ENCODE data around the gene CMTR1.

- TF ChIP-seq PBX3 (IDR thresholded peaks at IDR 0.05) = no peak
- TF ChIP-seq, protein P1, sequence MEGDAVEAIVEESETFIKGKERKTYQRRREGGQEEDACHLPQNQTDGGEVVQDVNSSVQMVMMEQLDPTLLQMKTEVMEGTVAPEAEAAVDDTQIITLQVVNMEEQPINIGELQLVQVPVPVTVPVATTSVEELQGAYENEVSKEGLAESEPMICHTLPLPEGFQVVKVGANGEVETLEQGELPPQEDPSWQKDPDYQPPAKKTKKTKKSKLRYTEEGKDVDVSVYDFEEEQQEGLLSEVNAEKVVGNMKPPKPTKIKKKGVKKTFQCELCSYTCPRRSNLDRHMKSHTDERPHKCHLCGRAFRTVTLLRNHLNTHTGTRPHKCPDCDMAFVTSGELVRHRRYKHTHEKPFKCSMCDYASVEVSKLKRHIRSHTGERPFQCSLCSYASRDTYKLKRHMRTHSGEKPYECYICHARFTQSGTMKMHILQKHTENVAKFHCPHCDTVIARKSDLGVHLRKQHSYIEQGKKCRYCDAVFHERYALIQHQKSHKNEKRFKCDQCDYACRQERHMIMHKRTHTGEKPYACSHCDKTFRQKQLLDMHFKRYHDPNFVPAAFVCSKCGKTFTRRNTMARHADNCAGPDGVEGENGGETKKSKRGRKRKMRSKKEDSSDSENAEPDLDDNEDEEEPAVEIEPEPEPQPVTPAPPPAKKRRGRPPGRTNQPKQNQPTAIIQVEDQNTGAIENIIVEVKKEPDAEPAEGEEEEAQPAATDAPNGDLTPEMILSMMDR (IDR thresholded peaks at IDR 0.05) = no peak
- TF ChIP-seq MAX (IDR thresholded peaks at IDR 0.05; ENCODE audit: low read depth) = no peak
- TF ChIP-seq NFIC (IDR thresholded peaks at IDR 0.05; ENCODE audit: borderline replicate concordance) = no peak
- no peak for TF ChIP-seq ELF1 (IDR thresholded peaks at IDR 0.05)
Measured at GRCh38 chr6:37511201-37511600, 78.2 kb downstream of the CMTR1 start.

Measured in SK-N-SH (cell line).